ENCODE data around the gene EML1. TPM values are rescaled to one million over a fixed set of nuclear protein-coding genes. Genes with fewer than 3 reads are reported as not detected.
A peak's percentile ranks its signal among the peaks of the same experiment; 100 is the strongest.

EML1 gene
- polyA plus RNA-seq, 1 experiment, result 14.2 TPM

GRCh38 chr14:99747167-99747566 is 46.0 kb upstream of the EML1 start:
- POLR2A ChIA-PET, result no interaction called here
- H3K27me3 ChIP-seq (ENCODE audit: control insufficient read depth, insufficient read depth, low read length), result no peaks in the 10 kb centered on the region
- H3K36me3 ChIP-seq (ENCODE audit: control insufficient read depth, insufficient read depth, low read length), result no peaks in the 10 kb centered on the region
- DNase-seq (ENCODE audit: low read depth), result no peak
- TF ChIP-seq CTCF (IDR thresholded peaks at IDR 0.05; ENCODE audit: insufficient read depth, low read depth, low read length), result no peak
- CTCF ChIA-PET, result interaction anchor here (1.5 kb wide), 1 partner anchor 17 kb away, joined by 5 read pairs; no protein-coding TSS in a partner anchor
- H3K4me3 ChIP-seq (ENCODE audit: low read depth, low read length), result no peak overlapping the region

GRCh38 chr14:99747582-99748330 is 45.5 kb upstream of the EML1 start:
- no peak for DNase-seq (ENCODE audit: low read depth)
- H3K4me3 ChIP-seq (ENCODE audit: low read depth, low read length), result no peak overlapping the region
- no peak for TF ChIP-seq CTCF (IDR thresholded peaks at IDR 0.05; ENCODE audit: insufficient read depth, low read depth, low read length)
- H3K27me3 ChIP-seq (ENCODE audit: control insufficient read depth, insufficient read depth, low read length), result no peaks in the 10 kb centered on the region
- POLR2A ChIA-PET, result no interaction called here
- no peaks in the 10 kb centered on the region for H3K36me3 ChIP-seq (ENCODE audit: control insufficient read depth, insufficient read depth, low read length)
- CTCF ChIA-PET, result no interaction called here

- CTCF ChIA-PET, result no interaction called here
- DNase-seq (ENCODE audit: low read depth), result no peak
- POLR2A ChIA-PET, result no interaction called here
- TF ChIP-seq CTCF (IDR thresholded peaks at IDR 0.05; ENCODE audit: insufficient read depth, low read depth, low read length), result no peak
- no peak overlapping the region for H3K4me3 ChIP-seq (ENCODE audit: low read depth, low read length)
- no peaks in the 10 kb centered on the region for H3K36me3 ChIP-seq (ENCODE audit: control insufficient read depth, insufficient read depth, low read length)
- H3K27me3 ChIP-seq (ENCODE audit: control insufficient read depth, insufficient read depth, low read length), result no peaks in the 10 kb centered on the region
Observed at GRCh38 chr14:99748529-99748928, 44.7 kb upstream of the EML1 start.

- no peaks in the 10 kb centered on the region for H3K36me3 ChIP-seq (ENCODE audit: control insufficient read depth, insufficient read depth, low read length)
- DNase-seq (ENCODE audit: low read depth), result no peak
- TF ChIP-seq CTCF (IDR thresholded peaks at IDR 0.05; ENCODE audit: insufficient read depth, low read depth, low read length), result peak; percentile 12; the same call in 1 of the 2 replicates
- ChIA-PET POLR2A (no interaction called here), CTCF (interaction anchor here (1.0 to 1.1 kb wide), 2 partner anchors 16 to 130 kb away, joined by 3 to 5 read pairs; no protein-coding TSS in a partner anchor)
- H3K27me3 ChIP-seq (ENCODE audit: control insufficient read depth, insufficient read depth, low read length), result no peaks in the 10 kb centered on the region
- H3K4me3 ChIP-seq (ENCODE audit: low read depth, low read length), result no peak overlapping the region
Observed at GRCh38 chr14:99749142-99749541, 44.1 kb upstream of the EML1 start.

GRCh38 chr14:99749763-99750715 is 43.2 kb upstream of the EML1 start:
- POLR2A ChIA-PET, result no interaction called here
- CTCF ChIA-PET, result interaction anchor here (1.0 to 2.5 kb wide), 5 partner anchors 11 to 130 kb away, joined by 3 to 18 read pairs (median 3); no protein-coding TSS in a partner anchor
- Histone ChIP-seq H3K27me3 (ENCODE audit: control insufficient read depth, insufficient read depth, low read length) (no peaks in the 10 kb centered on the region), H3K4me3 (ENCODE audit: low read depth, low read length) (no peak overlapping the region), H3K36me3 (ENCODE audit: control insufficient read depth, insufficient read depth, low read length) (no peaks in the 10 kb centered on the region)
- TF ChIP-seq CTCF (IDR thresholded peaks at IDR 0.05; ENCODE audit: insufficient read depth, low read depth, low read length), result no peak
- no peak for DNase-seq (ENCODE audit: low read depth)
